Measurements from ENCODE around the gene SPTAN1.
A peak's percentile ranks its signal among the peaks of the same experiment; 100 is the strongest.

The SPTAN1 gene

DNA sequence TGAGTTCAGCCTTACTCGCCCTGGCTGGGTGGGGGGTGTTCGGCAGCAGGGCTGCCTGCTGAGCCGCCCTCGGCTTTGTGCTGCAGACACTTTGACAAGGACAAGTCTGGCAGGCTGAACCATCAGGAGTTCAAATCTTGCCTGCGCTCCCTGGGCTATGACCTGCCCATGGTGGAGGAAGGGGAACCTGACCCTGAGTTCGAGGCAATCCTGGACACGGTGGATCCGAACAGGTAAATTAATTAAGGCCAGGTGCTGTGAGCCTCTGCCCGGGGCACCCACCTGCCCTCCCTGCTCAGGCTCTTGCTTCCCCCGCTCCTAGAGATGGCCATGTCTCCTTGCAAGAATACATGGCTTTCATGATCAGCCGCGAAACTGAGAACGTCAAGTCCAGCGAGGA is 80.1 kb downstream of the SPTAN1 start:
- DNase-seq (ENCODE audit: low read depth in 2 of 2): no peak

DNA sequence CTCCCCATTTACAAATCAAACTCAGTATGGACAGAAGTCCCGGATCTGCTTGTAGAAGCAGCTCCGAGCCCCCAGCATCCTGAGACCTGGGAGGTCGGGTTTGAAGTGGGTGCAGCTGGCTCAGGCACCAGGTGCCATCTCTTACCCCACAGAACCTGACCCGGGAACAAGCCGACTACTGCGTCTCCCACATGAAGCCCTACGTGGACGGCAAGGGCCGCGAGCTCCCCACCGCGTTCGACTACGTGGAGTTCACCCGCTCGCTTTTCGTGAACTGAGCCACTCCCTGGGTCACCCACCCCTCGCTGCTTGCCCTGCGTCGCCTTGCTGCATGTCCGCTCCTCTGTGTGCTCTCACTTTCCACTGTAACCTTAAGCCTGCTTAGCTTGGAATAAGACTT is 80.7 kb downstream of the SPTAN1 start:
- DNase-seq (ENCODE audit: low read depth in 2 of 2): no peak

DNA sequence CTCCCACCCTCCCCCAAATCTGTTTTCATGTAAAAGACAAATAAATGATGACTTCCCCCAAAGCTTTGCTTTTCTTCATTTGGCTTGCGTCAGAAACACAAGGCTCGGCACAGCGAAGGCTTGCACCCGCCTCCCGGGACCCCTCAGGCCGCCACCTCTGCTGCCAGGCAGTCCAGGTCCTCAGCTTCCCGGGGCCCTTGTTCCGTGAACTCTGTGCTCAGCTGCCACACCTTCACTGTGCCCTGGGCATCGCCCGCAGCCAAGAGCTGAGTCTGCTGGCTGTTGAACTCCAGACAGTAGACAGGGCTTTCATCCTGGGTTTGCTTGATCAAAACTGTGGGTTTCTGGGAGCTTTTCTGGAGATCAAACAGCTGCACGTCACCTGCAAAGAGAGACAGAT is 81.2 kb downstream of the SPTAN1 start:
- DNase-seq (ENCODE audit: low read depth in 2 of 2): no peak

DNA sequence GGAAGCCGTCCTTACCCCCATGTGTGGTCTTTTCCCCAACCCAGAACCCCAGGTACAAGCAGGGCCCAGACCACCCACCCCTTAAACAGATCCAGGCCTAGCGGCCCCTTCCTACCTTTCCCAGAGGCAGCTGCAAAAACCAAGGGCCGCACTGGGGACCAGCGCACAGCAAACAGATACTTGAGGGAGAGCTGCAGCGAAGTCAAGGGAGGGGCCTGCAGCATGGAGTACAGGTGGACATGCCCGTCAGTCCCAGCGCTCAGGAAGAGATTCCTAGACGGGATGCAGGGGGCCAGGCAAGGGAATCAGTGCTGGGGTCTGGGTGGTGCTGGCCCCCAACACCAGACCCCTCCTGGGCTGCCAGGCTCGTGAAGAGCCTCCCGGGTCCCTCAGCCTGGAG is 81.7 kb downstream of the SPTAN1 start:
- DNase-seq (ENCODE audit: low read depth in 2 of 2): no peak

DNA sequence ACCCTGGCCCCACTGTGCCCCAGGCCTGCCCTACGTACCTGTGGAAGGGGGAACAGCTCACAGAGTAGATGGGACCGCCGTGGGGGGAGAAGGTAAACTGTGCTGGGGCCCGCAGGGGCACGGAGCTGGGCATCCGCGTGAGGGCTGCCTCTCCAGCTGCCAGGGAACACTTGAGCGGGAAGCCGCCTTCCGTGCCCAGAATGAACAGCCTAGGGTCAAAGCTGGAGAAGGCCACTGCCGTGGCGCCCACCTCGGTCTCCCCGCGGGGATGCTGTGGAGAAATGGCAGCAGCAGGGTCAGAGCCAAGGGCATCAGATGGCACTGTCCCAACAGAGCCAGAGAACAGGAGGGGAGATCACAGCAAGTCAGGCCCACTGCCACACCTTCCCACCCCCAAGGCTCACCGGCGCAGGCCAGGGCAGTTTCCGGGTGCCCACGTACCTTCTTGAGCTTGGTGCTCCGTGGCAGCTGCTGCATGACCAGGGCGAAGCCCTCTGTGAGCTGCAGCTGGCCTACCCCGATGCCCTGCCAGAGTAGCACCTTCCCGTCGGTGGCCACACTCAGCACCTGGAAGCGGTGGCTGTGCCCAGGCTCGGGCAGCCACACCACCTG is 82.4 kb downstream of the SPTAN1 start:
- no peak for DNase-seq (ENCODE audit: low read depth in 2 of 2)

DNA sequence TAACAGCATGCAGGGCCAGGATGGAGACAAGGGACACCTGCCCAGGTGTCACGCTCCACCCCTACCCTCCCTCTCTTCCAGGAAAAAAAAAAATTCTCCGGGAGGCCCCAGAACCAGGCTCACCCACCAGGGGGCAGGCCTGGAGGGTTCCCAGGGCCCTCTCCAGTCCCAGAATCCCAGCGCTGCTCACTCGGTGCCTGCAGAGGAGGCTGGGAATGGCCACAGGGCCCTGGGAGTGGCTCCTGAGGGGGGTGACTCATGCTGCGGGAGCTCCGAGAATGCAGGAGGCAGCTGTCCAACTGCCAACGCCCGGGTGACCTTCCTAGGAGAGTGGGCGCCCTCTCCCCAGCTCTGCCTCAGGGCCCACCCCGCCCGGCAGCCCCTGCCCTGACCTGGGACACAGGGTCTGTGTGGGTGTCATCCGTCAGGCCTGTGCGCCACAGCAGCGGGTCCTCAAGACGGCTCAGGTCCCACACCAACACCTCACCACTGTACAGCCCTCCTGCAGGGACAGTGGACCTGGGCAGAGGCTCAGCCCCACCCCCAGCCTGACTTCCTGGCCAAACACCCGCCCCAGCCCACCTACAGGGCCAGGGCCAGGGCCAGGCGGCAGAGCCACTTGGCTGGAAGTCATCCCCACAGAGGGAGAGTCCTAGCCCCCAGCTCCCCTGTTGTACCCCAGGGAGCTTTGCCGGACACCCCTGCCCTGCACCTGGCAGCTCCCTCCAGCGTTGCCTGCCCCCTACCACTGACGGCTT is 83.1 kb downstream of the SPTAN1 start:
- no peak for DNase-seq (ENCODE audit: low read depth in 2 of 2)

DNA sequence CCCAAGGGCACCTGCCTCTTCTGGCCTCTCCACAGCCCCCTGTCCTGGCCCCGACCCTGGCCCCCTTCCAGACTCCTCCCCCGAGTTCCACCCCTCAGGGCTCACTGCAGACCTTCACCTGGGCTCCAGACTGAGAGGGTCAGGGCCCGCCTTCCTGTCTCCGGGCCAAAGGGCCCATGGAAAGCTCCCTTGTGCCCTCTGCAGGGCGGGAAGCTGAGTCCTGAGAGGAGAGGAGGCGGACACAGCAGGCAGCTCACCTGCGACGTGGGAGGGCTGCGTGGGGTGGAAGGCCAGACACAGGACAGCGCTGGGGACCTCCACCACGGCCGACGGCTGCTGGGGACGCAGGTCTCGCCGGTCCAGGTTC is 83.6 kb downstream of the SPTAN1 start:
- no peak for DNase-seq (ENCODE audit: low read depth in 2 of 2)

DNA sequence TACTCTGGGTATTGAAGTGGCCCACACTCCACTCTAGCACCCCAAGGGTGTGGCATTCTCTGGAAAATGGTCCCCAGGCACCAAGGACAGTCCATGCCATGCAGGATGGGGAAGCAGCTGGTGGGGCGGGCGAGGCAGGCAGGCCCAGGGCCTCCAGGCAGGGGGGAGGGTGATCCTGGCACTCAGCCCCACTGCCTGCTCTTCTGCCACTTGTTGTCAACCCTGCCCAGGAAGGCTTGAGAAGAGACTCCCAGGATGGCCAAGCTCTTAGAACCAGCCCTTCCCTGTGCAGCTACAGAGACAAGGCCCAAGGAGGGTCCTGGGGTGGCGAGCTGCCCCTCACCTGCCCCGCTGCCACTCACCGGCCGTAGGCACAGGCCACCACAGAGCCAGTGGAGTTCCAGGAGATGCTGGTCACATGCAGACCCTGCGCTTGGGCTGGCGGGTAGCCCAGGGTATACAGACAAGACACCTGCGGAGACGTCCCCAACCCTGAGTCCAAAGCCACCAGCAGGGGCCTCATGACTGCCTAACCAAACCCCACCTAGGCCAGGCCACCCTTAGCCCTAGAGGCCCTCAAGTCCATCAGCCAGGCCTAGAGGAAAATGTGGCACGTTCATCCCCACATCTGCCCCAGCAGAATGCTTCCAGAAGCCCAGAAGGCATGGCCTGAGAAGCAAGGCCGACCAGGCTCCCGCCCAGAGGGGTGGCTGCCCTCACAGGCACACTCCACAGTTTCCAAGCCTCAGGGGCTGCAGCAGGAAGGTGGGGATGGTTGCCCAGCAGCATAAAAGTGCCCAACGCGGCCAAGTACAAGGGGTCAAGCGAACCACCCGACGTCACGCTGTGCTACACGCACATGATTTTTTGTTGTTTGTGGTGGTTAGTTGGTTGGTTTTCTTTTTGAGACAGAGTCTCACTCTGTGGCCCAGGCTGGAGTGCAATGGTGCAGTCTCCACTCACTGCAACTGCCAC is 84.5 kb downstream of the SPTAN1 start:
- no peak for DNase-seq (ENCODE audit: low read depth in 2 of 2)

DNA sequence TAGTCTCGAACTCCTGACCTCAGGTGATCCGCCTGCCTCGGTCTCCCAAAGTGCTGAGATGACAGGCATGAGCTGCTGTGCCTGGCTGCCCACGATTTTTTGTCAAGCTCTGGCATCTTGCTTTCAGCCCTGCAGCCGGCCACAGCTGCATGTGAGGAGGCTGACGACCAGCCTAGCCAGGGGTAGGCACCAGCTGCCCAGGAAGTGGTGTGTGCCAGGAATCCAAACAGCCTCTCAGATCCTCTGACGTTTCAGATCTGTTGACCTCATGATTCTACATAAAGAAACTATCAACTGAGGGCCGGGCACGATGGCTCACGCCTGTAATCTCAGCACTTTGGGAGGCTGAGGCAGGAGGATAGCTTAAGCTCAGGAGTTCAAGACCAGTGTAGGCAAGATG is 85.3 kb downstream of the SPTAN1 start:
- DNase-seq (ENCODE audit: low read depth in 2 of 2): no peak

DNA sequence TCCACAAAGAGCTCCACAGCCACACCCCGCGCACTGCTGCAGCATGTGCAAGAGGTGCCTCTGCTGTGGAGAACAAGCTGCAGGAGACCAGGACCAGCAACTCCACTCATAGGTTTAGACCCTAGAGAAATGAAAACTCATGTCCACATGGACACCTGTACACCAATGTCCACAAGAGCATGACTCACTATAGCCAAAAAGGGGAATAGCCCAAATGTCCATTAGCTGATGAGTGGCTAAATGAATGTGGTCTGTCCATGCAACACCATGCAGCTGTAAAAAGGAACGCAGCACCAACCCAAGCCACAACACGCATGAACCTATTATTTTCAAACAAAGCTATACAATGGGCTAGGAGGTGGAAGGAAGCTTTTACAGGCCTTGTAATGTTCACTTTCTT is 86.2 kb downstream of the SPTAN1 start:
- DNase-seq (ENCODE audit: low read depth in 2 of 2): no peak

DNA sequence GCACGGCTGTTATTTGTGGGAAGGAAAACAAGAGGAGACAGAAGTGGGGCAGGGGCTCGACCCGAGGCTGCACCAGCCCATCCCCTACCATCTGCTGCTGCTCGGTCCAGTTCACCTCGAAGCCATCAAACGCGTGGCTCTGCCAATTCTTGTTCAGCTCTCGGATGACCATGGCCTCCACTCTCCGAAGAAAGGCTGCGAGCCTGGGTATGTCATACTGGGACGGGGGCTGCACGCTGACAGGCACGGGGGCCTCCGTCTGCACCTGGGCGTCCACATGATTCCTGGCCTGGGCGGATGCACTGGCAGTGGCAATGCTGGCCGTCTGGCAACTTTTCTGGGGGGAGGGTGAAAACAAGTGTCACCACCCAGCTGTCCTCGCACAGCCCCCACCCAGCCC is 88.2 kb downstream of the SPTAN1 start:
- no peak for DNase-seq (ENCODE audit: low read depth in 2 of 2)

DNA sequence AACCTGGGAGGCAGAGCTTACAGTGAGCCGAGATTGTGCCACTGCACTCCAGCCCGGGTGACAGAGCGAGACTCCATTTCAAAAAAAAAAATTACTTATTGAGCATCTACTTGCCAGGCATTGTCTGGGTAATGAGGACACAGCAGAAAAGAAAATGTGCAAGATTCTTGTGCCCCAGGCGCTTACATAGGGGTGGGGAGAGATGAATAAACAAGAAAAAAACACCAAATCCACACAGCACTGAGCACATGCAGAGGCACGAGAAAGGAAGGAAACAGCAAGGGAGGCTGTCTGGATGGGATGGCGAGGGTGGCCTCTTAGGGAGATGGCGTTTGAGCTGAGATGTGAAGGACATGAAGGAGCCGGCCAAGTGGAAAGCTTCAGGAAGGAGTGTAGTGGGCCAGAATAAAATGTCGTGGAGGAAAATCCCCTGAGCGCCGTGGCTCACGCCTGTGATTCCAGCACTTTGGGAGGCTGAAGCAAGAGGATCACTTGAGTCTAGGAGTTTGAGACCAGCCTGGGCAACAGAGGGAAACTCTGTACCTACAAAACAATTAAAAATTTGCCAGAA is 90.4 kb downstream of the SPTAN1 start:
- DNase-seq (ENCODE audit: low read depth in 2 of 2): no peak

DNA sequence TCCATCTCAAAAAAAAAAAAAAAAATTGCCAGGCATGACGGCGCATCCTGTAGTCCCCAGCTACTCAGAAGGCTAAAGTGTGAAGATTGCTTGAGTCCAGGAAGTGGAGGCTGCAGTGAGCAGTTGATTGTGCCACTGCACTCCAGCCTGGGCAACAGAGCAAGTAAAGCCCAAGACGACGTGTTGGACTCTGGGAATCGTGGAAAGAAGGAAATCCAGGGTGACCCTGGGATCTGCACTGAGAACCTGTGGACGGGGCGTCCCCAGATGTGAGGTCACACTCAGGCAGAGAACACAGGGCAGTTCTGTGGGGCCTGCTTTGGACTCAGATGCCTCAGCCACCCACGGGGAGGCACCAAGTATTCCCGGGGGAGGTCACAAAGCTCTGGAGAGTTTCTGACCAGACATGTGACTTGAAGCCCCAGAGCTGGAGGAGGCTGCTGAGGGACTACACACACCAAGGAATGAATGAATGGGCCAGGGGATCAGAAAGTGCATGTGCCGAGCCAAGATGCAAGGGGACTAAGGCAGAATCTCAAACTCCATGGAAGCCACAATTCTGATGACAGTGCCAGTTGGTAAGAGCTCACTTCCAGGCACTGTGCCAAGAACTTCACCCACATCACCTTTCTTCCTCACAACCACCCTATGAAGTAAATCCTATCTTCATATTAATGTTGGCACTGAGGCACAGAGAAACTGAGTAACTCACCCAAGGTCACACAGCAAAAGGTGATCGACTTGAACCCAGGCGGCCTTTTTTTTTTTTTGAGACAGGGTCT is 91.3 kb downstream of the SPTAN1 start:
- DNase-seq (ENCODE audit: low read depth in 2 of 2): no peak

DNA sequence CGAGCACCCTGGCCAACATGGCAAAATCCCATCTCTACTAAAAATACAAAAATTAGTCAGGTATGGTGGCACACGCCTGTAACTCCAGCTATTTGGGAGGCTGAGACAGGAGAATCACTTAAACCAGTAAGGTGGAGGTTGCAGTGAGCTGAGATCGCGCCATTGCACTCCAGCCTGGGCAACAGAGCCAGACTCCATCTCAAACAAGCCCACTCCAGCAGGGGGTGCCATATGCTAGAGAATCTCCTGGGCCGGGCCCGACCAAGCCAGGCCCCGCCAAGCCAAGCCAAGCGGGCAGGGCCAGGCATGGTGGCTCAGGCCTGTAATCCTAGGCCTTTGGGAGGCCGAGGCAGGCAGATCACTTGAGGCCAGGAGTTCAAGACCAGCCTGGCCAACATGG is 95.8 kb downstream of the SPTAN1 start:
- peak; percentile 34 to 53 for DNase-seq (ENCODE audit: low read depth in 2 of 2)

DNA sequence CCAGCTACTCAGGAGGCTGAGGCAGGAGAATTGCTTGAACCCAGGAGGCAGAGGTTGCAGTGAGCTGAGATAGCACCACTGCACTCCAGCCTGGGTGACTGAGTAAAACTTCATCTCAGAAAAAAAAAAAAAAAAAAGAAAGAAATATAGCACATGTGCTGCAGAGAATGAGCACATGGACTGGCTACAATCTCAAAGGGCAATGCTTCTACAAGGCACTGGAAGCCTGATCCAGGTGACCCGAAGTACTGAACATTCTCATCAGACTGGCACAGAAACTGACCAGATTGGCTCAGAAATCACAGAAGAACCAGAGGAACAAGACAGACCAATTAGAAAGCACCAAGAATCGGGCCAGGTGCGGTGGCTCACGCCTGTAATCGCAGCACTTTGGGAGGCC is 99.4 kb downstream of the SPTAN1 start:
- no peak for DNase-seq (ENCODE audit: low read depth in 2 of 2)

DNA sequence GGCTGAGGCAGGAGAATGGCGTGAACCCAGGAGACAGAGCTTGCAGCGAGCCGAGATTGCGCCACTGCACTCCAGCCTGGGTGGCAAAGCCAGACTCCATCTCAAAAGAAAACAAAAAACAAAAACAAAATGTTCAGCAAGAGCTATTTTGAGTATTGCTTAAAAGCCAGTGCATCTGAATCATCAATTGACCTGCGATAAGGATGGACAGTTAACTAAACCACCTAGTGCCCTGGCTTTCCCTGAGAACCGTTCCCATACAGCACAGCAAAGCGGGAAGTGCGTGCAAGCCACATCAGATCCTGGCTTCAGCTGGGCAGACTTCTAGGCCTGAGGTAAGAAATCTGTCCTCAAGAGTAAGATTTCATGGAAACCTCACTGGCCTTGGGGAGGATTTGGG is 101.5 kb downstream of the SPTAN1 start:
- no peak for DNase-seq (ENCODE audit: low read depth in 2 of 2)

DNA sequence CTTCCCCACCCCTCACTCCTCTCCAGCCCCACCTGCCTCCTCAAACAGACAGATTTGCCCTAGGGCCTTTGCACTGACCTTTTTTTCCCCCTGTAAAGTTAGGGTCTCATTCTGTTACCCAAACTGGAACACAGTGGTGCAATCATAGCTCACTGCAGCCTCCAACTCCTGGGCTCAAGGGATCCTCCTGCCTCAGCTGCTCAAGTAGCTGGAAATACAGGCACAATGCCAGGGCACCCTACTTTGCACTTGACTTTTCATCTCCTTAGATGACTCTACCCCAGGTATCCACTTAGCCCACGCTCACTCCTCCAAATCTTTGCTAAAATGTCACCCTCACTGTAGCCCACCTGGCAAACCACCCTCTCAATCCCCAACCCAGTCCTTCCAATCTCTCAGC is 102.1 kb downstream of the SPTAN1 start:
- no peak for DNase-seq (ENCODE audit: low read depth in 2 of 2)

DNA sequence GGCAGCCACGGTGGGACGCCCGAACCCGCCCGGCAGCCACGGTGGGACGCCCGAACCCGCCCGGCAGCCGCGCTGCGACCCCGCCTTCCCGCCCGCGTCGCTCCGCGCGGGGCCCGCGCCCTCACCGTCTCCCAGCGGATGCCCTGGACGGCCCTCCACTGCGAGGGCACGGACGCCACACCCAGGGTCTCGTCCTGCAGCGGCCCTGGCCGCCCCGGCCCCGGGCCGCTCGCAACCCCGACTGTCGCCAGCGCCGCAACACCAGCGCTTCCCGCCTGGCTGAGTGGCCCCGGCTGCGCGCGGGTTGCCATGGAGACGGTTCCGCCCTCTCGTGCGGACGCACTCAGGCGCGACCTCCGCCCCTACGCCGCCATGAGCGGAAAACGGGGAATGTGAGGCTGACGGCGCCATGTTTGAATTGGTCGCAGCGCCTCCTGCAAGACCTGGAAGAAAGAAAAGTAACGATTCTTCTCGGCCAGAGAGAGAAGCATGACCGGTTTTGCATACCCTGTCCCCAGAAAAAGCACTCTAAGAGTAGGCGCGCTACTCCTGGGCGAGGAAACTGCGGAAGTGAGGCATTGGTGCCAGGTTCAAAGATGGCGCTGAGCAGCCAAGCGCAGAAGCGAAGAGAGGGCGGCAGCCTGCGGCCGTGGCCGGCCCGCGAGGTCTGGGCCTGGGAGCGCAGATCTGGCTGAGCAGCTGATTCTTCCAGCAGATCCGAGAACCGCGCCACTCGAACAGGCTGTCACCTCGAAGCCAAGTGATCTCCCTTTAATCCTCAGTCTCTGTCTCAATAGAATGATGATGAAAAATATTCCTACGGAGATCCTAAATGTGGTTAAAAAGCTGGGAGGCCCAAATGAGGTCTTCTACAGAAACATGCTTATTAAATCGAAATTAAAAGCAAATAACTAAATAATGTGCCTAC is 104.3 kb downstream of the SPTAN1 start, which contains the start of gene DYNC2I2:
Gene DYNC2I2, minus strand, starts transcription at position 432 of the 928 bp plus-strand sequence. Its CDS starts 121 bp downstream, at position 311.
- peak; percentile 92 to 93 for DNase-seq (ENCODE audit: low read depth in 2 of 2)

DNA sequence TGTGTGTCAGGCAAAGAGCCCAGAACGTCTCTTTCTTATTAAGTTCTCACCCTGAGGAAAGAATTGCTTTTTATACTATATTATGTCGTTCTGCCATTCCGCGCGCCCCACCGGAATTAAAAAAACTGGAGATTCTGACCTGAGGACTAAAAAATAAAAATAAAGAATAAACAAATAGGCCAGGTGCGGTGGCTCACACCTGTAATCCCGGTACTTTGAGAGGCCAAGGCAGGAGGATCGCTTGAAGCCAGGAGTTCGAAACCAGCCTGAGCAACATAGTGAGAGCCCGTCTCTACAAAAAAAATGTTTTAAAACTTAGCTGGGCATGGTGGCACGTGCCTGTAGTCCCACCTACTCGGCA is 104.9 kb downstream of the SPTAN1 start:
- DNase-seq (ENCODE audit: low read depth in 2 of 2): no peak

DNA sequence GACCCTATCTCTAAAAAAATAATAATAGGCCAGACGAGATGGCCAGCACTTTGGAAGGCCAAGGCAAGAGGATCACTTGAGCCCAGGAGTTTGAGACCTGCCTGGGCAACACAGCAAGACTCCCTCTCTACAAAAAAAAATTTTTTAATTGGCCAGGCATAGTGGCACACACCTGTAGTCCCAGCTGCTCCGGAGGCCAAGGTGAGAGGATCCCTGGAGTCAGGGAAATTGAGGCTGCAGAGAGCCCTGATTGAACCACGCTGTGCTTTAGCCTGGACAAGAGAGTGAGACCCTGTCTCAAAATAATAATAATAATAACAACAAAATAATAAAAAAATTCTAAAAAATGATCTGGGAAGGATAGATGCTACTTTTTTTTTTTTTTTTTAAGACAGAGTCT is 105.4 kb downstream of the SPTAN1 start:
- no peak for DNase-seq (ENCODE audit: low read depth in 2 of 2)

All from stimulated activated CD4-positive, alpha-beta T cell treated with anti-CD3 and anti-CD28 coated beads, Interleukin-1b, Interleukin-23, amount 100 ng/mL, for 1 hour (primary cell).